GM12878 (cell line): ENCODE results near the gene DIAPH3.

Experiments
- CTCF ChIP-seq, 3 experiments: IDR thresholded peaks in 2 of 3; conservative IDR thresholded peaks in 1 of 3; 2 replicates each; pipeline ENCODE4 v1.5.1; 2011; ENCODE audit warnings: low read depth in 3 of 3, low read length in 3 of 3, mild to moderate bottlenecking in 3 of 3, control low read depth in 2 of 3, moderate library complexity in 2 of 3, inconsistent platforms in 1 of 3, mixed read lengths in 1 of 3; ENCODE audit not compliant: control insufficient read depth in 2 of 3, insufficient read depth in 1 of 3; ENCODE audit errors: extremely low read depth in 1 of 3
- LARP7 ChIP-seq: fragments of 450-650 bp; IDR thresholded peaks from 2 replicates; pipeline ENCODE4 v1.6.1; 2017; ENCODE audit warnings: mild to moderate bottlenecking
- NFIC ChIP-seq: IDR thresholded peaks from 2 replicates; pipeline ENCODE4 v1.6.1; 2012; ENCODE audit warnings: low read depth, mild to moderate bottlenecking, inconsistent platforms, low read length, moderate library complexity
- POLR2A ChIP-seq: IDR thresholded peaks from 2 replicates; pipeline ENCODE4 v1.6.1; 2011; ENCODE audit warnings: low read depth, mild to moderate bottlenecking, low read length
- PRDM15 ChIP-seq: fragments of 450-650 bp; formaldehyde crosslinking; IDR thresholded peaks from 2 replicates; pipeline ENCODE4 v1.4.0; 2020; ENCODE audit warnings: mild to moderate bottlenecking, moderate library complexity
- SUZ12 ChIP-seq: fragments of 200-600 bp; sonication (generic); IDR thresholded peaks from one replicate; pipeline ENCODE4 v1.6.1; 2018; ENCODE audit warnings: antibody characterized with exemption, mild to moderate bottlenecking; ENCODE audit not compliant: unreplicated experiment
- TCF12 ChIP-seq: IDR thresholded peaks from 2 replicates; pipeline ENCODE4 v1.6.1; 2011; ENCODE audit warnings: low read depth, mild to moderate bottlenecking, low read length

GRCh38 chr13:59643906-59644626 is 519.7 kb downstream of the DIAPH3 start:
- no peak for TF ChIP-seq TCF12
- TF ChIP-seq CTCF (IDR thresholded peaks at IDR 0.05 in 2 of 3, conservative IDR thresholded peaks at IDR 0.05 in 1 of 3; ENCODE audit: control insufficient read depth in 2 of 3, extremely low read depth in 1 of 3, insufficient read depth in 1 of 3, low read depth in 3 of 3, low read length in 3 of 3): no peak
- TF ChIP-seq NFIC: no peak
- TF ChIP-seq PRDM15 (CRISPR knock-in tag): no peak
- no peak for TF ChIP-seq SUZ12
- TF ChIP-seq POLR2A: no peak
- TF ChIP-seq LARP7: no peak
